NCI-H524 treated with DMSO at 0.1 percent for 48 hours (cell line): ENCODE results near the gene IFT88.
A peak's percentile ranks its signal among the peaks of the same experiment; 100 is the strongest.

Source experiments
- DNase-seq: peaks from one replicate; lab custom pipeline; 2025; lab: John Stamatoyannopoulos, UW

IFT88 gene

GRCh38 chr13:20716951-20717350, 150.0 kb downstream of the IFT88 start:
- DNase-seq = peak; percentile 91

- no peak for DNase-seq
These were observed 150.9 kb downstream of the IFT88 start for GRCh38 chr13:20717581-20718542.

DNA sequence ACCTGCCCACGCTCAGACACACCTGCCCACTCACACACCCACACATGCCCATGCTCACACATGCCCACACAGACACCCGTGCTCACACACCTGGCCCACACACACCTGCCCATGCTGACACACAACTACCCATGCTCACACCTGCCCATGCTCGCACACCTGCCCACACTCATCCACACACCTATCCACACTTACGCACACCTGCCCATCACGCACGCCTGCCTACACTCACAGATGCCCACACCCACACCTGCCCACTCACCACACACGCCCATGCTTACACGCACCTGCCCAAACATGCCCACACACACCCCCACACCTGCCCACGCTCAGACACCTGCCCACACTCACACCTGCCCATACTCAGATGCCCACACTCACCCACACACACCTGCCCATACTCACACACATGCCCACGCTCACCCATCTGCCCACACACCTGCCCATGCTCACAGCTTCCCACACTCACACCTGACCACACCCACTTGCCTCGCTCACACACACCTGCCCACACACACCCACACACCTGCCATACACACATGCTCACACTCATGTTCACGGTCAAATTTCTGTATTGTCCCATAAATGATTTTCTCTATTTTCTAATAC, 152.1 kb downstream of the IFT88 start:
- DNase-seq = no peak

GRCh38 chr13:20719783-20720182, 152.8 kb downstream of the IFT88 start:
- no peak for DNase-seq

DNA sequence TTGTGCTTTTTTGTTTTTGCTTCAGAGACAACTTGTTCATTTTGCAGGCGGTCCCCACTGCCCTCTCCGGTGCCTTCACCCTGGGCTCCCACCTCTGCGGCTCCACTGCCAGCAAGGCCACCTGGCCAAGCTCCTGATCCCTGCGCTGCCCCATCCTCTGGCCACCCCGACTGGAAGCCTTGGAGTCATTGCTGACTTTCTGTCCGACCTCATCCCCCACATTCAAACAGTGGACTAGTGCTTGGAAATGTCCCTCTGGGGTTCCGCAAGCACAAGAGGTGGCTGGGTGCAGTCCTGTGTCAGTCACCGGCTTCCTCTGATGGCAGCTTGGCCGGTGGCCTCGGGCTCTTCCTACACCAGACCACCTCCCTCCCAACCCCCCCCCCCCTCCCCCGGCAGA, 153.5 kb downstream of the IFT88 start:
- no peak for DNase-seq

- DNase-seq = no peak
These were observed 154.1 kb downstream of the IFT88 start for GRCh38 chr13:20721058-20721453.

- DNase-seq = no peak
These were observed 154.7 kb downstream of the IFT88 start for GRCh38 chr13:20721454-20722357.

DNA sequence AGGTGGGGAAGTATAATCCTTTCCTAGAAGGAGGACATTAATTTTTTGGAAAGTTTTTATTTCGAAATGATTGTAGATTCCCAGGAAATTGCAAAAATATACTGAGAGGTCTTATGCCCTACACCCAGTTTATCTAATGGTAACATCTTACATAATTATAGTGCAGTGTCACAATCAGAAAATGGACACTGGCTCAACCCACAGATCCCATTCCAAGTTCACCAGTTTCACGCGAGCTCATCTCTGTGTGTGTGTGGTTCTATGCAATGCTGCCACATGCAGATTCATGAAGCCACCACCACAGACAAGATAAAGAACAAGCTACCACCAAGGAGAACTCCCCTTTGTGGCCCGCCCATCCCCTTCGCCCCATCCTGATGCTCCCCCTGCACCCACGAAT, 160.9 kb downstream of the IFT88 start:
- no peak for DNase-seq

- no peak for DNase-seq
These were observed 161.8 kb downstream of the IFT88 start for GRCh38 chr13:20728579-20729311.

GRCh38 chr13:20729633-20730585, 163.0 kb downstream of the IFT88 start:
- no peak for DNase-seq

DNA sequence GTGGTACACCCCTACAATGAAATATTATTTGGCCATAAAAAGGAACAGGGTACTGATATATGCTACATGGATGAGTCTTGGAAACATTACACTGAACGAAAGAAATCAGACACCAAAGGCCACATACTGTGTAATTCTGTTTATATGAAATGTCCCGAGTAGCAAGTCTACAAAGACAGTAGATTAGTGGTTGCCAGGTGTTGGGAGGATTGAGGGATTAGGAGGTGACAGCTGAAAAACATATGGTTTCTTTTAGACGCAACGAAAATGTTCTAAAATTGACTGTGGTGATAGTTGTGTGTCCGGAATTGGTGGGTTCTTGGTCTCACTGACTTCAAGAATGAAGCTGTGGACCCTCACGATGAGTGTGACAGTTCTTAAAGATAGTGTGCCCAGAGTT, 171.7 kb downstream of the IFT88 start:
- peak; percentile 79 for DNase-seq

DNA sequence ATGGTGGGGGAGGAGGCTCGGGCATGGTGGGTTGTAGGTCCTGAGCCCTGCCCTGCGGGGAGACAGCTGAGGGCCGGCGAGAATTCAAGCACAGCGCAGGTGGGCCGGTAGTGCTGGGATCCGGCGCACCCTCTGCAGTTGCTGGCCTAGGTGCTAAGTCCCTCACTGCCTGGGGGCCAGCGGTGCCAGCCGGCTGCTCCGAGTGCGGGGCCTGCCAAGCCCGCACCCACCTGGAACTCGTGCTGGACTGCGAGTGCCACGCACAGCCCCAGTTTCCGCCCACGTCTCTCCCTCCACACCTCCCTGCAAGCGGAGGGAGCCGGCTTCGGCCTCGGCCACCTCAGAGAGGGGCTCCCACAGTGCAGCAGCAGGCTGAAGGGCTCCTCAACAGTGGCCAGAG, 173.1 kb downstream of the IFT88 start:
- DNase-seq = no peak
